Measurements from ENCODE around the gene NUAK2. TPM values are rescaled to one million over a fixed set of nuclear protein-coding genes. Genes with fewer than 3 reads are reported as not detected.

Gene NUAK2
- total RNA-seq, 1 donor from 2014 or later = 3.8 TPM

- DNase-seq (ENCODE audit: low read depth in 2 of 2) = peak in 1 of 2 donors; percentile 12
Measured at GRCh38 chr1:205346956-205347574, 25.5 kb upstream of the NUAK2 start.

GRCh38 chr1:205345761-205346160 lies 24.2 kb upstream of the NUAK2 start:
- no peak for DNase-seq (ENCODE audit: low read depth in 2 of 2)

GRCh38 chr1:205344066-205344928 lies 22.8 kb upstream of the NUAK2 start:
- no peak for DNase-seq (ENCODE audit: low read depth in 2 of 2)

- DNase-seq (ENCODE audit: low read depth in 2 of 2) = no peak
Measured at GRCh38 chr1:205343431-205344065, 22.0 kb upstream of the NUAK2 start.

- DNase-seq (ENCODE audit: low read depth in 2 of 2) = no peak
Measured at GRCh38 chr1:205342986-205343385, 21.4 kb upstream of the NUAK2 start.

- no peak for DNase-seq (ENCODE audit: low read depth in 2 of 2)
Measured at GRCh38 chr1:205340676-205341075, 19.1 kb upstream of the NUAK2 start.

GRCh38 chr1:205339717-205340116 lies 18.2 kb upstream of the NUAK2 start:
- no peak for DNase-seq (ENCODE audit: low read depth in 2 of 2)

GRCh38 chr1:205339197-205339702 lies 17.7 kb upstream of the NUAK2 start:
- DNase-seq (ENCODE audit: low read depth in 2 of 2) = no peak

- no peak for DNase-seq (ENCODE audit: low read depth in 2 of 2)
Measured at GRCh38 chr1:205338011-205338410, 16.5 kb upstream of the NUAK2 start.

- DNase-seq (ENCODE audit: low read depth in 2 of 2) = no peak
Measured at GRCh38 chr1:205337481-205337880, 15.9 kb upstream of the NUAK2 start.

GRCh38 chr1:205335692-205336091 lies 14.1 kb upstream of the NUAK2 start:
- peak; percentile 75 to 77 for DNase-seq (ENCODE audit: low read depth in 2 of 2)

GRCh38 chr1:205332015-205332791 lies 10.7 kb upstream of the NUAK2 start:
- DNase-seq (ENCODE audit: low read depth in 2 of 2) = no peak

- no peak for DNase-seq (ENCODE audit: low read depth in 2 of 2)
Measured at GRCh38 chr1:205330150-205330549, 8.6 kb upstream of the NUAK2 start.

GRCh38 chr1:205329719-205330118 lies 8.2 kb upstream of the NUAK2 start:
- no peak for DNase-seq (ENCODE audit: low read depth in 2 of 2)

GRCh38 chr1:205328476-205328875 lies 6.9 kb upstream of the NUAK2 start:
- no peak for DNase-seq (ENCODE audit: low read depth in 2 of 2)

- DNase-seq (ENCODE audit: low read depth in 2 of 2) = no peak
Measured at GRCh38 chr1:205326812-205327466, 5.4 kb upstream of the NUAK2 start.

- peak; percentile 84 for DNase-seq (ENCODE audit: low read depth in 2 of 2)
Measured at GRCh38 chr1:205325334-205325884, 3.9 kb upstream of the NUAK2 start.

GRCh38 chr1:205324781-205325180 lies 3.2 kb upstream of the NUAK2 start:
- DNase-seq (ENCODE audit: low read depth in 2 of 2) = peak in 1 of 2 donors; percentile 88

GRCh38 chr1:205323794-205324193 lies 2.2 kb upstream of the NUAK2 start:
- no peak for DNase-seq (ENCODE audit: low read depth in 2 of 2)

GRCh38 chr1:205321959-205322283 lies 376 bp upstream of the NUAK2 start:
- no peak for DNase-seq (ENCODE audit: low read depth in 2 of 2)

Measured in lung microvascular endothelial cell (primary cell).